Activated T-cell treated with anti-CD3 and anti-CD28 coated beads for 24 hours (primary cell): ENCODE measurements around the gene SORCS2.

Source experiments
- DNase-seq: peaks from one replicate; pipeline ENCODE4 v3.0.0-alpha.2; 2020; ENCODE audit warnings: low read depth

Gene SORCS2

DNA sequence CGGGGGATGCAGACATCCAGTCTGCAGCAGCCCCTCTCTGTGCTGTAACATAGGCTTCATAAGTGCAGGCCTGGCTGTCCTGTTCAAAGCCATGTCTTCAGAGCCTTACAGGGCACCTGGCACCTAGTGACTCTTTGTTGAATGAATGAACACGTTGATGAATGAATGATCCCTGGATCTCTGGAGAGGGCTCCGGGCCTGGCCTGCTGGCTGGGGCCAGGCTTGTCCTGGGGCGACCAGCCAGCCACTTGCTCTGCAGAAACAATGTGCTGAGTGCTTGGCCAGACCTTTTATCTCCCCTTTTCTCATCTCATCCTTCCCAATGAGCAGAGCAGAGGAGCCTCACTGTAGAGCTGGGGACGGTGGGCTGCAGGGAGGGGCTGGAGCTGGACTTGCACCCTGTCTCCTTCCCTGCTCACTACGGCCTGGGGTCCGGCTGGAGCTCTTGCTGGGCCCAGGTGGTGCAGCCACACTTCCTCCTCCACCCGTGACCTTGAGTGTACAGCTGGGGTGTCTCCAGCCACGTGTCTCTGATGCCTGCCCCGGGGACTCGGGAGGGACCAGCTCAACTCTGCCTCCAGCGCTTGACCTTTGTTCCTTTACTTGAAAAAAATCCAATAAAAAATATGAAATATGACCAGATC is 164.5 kb downstream of the SORCS2 start:
- DNase-seq: no peak

DNA sequence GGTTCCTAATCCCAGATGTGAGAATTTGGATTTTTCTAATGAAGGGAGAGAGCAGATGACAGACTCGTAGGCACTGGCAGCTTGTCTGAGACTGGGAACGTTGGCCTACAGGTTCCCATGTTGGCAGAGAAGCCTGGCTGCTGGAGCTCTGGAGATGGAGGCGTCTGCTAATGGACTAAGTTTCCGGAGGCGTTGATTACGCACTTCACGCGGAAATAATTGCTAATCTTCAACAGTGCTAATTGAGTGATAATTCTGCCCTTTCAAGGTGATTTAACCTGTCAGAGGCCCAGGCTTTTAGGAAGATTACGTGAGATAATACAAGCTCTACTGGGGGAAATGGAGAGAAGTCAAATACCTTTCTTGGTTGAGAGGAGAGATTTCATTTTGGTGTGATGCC is 165.0 kb downstream of the SORCS2 start:
- DNase-seq: no peak

- DNase-seq: no peak
These were observed 165.9 kb downstream of the SORCS2 start for GRCh38 chr4:7358100-7358735.

GRCh38 chr4:7359400-7360062 is 167.2 kb downstream of the SORCS2 start:
- DNase-seq: no peak

GRCh38 chr4:7360806-7361205 is 168.5 kb downstream of the SORCS2 start:
- no peak for DNase-seq

DNA sequence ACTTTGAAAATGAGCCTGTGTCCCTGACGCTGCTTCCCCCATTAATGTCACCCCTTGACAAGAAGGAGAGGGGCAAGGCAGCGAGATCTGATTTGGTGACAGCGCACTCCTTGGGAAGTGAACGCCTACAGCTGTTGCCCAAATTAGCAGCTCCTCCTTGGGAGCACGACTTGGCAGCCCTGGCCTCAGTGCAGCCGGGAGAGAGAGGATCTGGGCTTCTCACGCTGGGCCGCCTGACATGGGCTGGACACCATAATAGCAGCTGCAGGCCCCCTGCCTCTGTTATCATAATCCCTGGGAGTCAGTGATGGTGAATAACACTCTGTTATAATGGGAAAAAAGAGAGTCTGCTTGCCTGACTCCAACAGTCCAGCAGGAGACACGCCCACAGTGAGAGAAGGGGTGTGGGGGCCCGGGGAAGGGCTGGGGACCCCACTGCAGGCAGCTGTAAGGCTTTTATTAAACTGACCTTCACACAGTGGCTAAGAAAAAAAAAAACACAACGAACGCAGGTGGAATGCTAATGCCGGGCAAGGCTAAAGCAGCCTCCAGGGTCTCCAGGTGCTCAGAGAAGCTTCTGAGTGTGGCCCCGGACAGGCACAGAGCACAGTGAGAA is 169.1 kb downstream of the SORCS2 start:
- no peak for DNase-seq

GRCh38 chr4:7362341-7362740 is 170.0 kb downstream of the SORCS2 start:
- no peak for DNase-seq

DNA sequence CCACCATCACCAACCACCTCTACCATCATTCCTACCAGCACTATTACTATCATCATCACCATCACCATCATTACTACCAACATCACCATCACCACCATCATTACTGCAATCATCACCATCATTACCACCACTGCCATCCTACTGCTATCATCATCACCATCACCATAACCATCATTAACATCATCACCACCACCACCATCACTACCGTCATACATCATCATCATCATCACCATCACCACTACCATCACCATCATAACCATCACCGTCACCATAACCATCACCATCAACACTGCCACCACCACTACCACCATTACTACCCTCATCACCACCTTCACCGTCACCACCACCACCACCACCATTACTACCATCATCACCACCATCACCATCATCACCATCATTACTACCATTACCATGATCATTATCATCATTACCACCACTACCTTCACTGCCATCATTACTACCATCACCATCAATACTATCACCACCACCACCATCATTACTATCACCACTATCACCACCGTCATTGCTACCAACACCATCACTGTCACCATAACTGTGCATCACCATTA is 170.6 kb downstream of the SORCS2 start:
- DNase-seq: no peak

- DNase-seq: no peak
These were observed 172.6 kb downstream of the SORCS2 start for GRCh38 chr4:7364979-7365378.

DNA sequence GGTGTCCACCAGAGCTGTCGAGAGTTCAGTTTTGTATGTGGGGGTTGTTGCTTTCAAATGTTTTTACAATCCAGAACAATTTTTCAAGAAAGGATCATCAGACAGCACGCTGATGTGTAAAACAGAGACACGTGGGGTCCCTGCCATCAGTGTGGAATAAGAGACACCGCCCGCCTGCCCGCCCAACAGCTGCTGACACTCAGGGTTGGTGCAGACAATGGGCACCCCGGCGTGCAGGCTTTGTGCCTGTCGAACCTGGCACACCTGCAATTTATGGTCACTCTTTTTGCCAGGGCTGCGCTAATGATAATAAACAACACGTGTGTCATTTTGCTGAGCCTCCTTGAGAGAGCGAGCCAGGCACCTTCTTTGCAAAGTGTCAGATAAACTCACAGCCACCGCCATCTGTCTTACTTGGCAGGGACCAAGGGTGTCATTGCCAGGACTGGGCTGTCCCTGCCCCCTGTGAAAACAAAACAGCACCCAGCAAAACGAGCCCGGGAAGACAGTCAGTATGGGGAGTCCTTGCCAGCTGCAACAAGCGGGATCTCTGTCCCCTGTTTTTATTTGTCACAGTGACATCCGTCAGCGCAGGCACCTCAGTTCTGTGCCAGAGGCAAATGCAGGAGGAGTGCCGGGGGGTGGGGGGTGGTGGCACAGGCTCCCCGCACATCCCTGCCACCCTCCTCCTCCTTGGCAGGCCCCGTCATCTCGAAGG is 173.3 kb downstream of the SORCS2 start:
- no peak for DNase-seq

DNA sequence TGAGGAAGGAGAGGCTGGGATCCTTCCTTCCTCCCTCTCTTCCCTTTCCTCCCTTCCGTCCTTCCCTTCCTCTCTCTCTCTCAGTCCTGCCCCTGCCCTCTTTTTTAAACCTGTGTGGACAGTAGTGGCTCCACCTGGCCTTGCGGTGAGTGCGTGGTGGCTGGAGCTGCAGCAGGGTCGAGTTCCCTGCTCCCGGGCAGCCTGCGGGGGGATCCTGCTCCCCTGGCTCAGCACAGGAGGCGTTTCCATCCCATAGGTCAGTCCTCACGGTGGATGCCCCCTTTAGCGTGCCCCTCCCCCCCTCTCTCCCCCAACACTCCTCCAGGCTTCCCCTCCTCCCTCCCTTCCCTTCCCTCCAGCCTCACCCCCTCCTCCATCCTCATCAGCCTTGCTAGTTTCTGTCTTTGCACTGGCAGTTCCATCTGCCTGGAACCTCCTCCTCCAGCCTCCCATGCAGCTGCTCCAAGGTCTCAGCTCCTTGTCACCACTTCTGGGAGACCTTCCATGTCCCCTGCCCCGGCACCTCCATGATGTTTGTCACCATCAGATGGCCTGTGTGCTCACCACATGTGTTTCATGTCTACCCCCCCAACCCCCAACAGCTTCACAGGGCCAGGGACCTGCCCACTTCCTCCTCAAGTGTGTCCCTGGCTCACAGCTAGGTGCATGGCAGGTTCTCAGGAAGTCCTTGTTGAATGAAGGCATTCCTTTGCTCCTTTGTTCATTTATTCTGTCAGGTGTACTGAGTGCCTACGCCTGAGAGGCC is 174.0 kb downstream of the SORCS2 start:
- no peak for DNase-seq

GRCh38 chr4:7366954-7367353 is 174.6 kb downstream of the SORCS2 start:
- no peak for DNase-seq

- no peak for DNase-seq
These were observed 175.1 kb downstream of the SORCS2 start for GRCh38 chr4:7367406-7367805.

DNA sequence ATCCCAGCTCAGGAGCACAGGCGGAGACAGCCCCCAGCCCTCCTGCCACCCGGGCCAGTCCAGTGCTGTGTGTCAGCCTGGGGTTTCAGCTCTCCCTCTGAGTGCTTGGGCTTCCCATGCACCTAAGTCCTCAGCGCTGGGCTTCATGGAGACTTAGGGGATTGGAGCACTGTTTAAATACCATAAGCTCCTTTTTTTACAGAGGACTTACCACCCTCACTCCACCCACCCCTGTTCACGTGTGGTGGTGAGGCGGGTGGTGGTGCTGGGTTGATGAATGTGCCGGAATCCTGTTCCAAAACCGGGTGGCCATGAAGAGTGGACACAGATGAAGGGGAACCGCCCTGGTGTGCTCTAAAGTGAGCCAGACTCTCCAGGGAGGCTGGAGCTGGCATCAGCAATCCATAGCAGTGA is 175.5 kb downstream of the SORCS2 start:
- DNase-seq: no peak

- DNase-seq: no peak
These were observed 176.0 kb downstream of the SORCS2 start for GRCh38 chr4:7368296-7368695.

DNA sequence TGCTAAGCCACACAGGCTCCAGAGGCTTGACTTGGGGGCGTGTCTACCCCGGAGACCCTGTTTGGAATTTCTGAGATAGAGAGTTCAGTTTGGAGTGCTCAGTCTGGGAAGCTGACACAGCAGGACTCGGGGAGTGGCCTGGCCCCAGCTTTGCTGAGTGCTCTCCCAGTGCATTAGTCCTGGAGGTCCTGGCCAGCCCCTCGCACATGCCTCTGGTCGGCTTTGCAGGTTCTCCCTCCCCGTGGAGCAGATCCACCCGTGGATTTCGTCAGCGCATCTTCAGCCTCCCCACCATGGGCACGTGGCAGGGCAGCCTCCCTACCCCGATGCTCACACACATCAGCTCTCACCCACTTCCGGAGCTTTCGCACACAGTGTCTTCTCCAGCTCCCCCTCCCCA is 177.2 kb downstream of the SORCS2 start:
- DNase-seq: no peak

- DNase-seq: no peak
These were observed 177.7 kb downstream of the SORCS2 start for GRCh38 chr4:7370038-7370437.

DNA sequence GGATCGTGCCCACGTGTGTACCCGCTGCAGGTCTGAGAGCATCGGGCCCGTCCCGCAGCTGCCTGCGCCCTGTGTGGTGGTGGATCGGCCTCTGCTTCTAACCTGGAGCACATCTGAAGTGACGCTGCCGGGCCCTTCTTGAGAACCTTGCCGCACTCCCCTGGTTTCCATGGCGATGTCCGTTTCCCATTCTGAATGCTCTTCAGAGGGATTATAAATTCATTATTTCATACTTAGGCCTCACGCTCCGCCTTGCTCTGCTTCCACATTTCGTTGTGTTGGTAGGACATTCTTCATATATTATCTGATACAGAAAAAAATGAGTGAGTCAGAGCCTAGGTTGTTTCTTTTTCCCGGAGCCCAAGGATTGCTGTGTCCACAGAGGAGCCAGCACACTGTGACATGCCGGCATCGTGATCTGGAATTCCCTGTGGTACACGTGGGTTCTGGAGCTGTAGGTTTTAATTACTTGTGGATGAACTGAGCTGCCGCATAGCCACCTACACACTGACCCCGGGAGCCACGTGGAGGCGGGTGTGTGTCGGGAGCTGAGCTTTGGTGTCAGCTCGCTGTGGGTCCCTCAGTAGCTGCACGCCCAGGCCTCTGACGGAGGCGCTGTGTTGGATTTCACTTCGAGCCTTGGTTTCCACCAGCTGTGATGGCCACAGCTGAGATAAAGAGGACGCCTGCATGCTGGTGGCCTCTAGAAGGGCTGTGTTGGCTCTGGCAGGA is 179.0 kb downstream of the SORCS2 start:
- no peak for DNase-seq

GRCh38 chr4:7372673-7373072 is 180.3 kb downstream of the SORCS2 start:
- DNase-seq: no peak

DNA sequence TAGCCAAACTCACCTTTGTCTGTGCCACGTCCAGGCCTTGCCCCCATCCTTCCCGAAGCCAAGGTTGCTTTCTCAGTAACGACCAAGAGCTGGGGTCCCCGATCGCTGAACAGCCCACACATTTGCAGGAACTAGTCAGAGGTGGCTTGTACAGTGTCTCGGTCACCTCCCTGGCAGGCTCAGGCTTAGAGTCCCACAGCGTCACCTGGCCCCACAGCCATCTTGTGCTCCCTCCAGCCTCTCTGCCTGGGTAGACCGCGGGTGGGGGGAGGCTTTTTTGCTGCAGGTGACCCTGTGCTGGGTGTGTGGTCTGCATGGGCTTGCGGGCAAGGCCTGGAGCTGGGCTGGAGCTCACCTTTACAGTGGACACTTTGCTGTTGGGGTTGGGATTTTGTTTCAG is 182.2 kb downstream of the SORCS2 start:
- no peak for DNase-seq

DNA sequence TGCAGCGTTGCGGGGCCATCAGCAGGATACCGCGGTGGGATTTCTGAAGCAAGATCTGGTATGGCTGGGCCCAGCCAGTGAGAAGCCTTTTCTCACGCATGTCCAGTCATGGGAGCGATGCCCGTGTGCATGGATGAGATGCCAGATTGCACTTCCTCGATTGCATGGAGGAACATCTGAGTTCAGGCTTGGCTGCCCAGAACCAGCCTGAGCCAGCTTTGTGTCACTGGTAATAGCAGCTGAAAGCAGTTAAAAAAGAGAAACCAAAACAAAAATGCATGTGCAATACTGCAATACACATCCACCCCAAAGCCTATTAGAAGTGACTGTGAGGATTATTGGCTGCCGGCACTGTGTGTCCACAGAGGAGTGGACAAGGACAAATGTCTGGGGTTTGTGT is 183.1 kb downstream of the SORCS2 start:
- DNase-seq: no peak
